G401.6 (cell line): ENCODE measurements around the gene ERV3-1.
A peak's percentile ranks its signal among the peaks of the same experiment; 100 is the strongest.
"Not testable (repeated sequence)": the region's sequence is repeated elsewhere in the genome, so short reads cannot be mapped to it uniquely, and the experiment has no call there.

Experiments used
- FAIRE-seq: peaks from 2 replicates; lab custom pipeline; 2012; peaks lifted over from hg19 to GRCh38; lab: Jason Lieb, UNC

ERV3-1 gene

GRCh38 chr7:64999165-65000004 is 7.1 kb downstream of the ERV3-1 start:
- no peak for FAIRE-seq

GRCh38 chr7:64998865-64999164 is 7.7 kb downstream of the ERV3-1 start:
- no peak for FAIRE-seq

- FAIRE-seq: no peak
Observed at GRCh38 chr7:64997927-64998391, 8.5 kb downstream of the ERV3-1 start.

- FAIRE-seq: no peak
Observed at GRCh38 chr7:64997164-64997908, 9.2 kb downstream of the ERV3-1 start.

GRCh38 chr7:64996305-64996704 is 10.2 kb downstream of the ERV3-1 start:
- FAIRE-seq: no peak

DNA sequence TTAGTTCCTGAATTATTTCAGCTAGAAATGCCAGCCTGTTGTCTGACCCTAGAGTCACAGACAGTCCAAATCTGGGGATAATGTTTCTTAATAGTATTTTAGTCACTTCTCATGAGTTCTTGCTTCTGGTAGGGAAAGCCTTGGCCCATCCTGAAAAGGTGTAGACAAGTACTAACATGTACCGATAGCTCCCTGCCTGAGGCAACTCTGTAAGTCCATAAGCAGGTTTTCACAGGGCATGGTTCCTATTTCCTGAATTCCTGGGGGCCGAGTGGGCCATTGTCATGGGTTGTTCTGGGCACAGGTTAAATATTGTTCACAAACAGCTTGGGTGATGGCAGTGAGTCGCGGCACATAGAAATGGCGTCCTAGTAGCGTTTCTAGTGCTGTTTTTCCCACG is 12.6 kb downstream of the ERV3-1 start:
- FAIRE-seq: no peak

DNA sequence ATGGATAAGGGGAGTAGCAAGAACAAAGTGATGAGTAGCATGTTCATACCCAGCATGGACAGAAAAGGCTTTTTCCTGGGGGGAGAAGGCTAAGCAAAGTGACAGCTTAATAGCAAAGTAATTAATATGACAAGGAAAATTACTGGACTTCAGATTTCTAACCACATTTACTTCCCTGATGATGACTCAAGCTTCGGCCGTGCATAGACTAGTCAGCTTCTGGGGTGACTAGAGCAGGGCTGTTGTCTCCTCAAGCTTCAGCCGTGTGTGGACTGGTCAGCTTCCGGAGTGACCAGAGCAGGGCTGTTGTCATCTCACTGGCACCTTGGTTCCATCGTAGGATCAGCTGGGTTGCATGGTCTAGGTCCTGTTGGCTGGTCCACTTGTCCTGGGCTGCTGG is 13.5 kb downstream of the ERV3-1 start:
- no peak for FAIRE-seq

DNA sequence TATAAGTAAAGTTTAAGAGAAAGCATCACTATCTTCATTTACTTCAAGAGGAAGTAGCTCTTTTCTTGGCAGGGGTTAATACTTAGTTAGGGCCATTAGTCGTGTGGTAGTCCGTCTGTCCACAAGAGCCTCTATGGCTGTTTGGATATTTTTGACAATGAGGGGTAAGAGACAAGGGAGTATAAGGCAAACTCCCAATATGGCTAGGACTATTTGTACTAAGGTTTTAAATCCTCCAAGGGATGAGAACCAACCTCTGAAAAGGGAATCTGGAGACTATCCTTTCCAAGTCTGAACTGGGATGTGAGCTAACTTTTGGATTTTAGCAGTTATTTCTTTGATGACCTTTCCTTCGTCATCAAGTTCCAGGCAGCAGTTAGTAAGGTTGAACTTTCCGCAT is 15.6 kb downstream of the ERV3-1 start, which contains the start of gene ZNF117:
TSS of gene ZNF117 (minus strand) at position 101 of the 400 bp plus-strand sequence.
- FAIRE-seq: no peak

GRCh38 chr7:64990216-64990615 is 16.3 kb downstream of the ERV3-1 start:
- no peak for FAIRE-seq

- FAIRE-seq: no peak
Observed at GRCh38 chr7:64978497-64979203, 27.8 kb downstream of the ERV3-1 start.

DNA sequence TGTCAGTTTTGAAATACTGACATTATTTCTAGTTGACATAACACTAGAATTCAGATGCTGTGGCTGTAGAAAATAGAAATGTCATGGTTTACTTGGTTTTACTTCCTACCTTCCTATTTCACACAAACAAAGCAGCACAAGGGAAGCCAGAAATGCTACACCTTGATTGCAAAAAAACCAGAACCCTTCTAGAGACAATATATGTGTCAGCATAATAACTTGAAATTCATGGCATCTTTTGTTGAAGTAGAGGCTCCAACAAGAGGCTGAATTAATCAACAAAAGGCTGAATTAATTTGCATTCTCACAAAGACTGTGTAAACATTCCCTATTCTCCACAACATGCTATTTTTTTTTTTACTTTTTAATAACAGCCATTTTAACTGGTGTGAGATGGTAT is 40.9 kb downstream of the ERV3-1 start:
- FAIRE-seq: no peak

GRCh38 chr7:64959072-64959747 is 47.3 kb downstream of the ERV3-1 start:
- no peak for FAIRE-seq

GRCh38 chr7:64951250-64951848 is 55.1 kb downstream of the ERV3-1 start:
- FAIRE-seq: peak; percentile 91

DNA sequence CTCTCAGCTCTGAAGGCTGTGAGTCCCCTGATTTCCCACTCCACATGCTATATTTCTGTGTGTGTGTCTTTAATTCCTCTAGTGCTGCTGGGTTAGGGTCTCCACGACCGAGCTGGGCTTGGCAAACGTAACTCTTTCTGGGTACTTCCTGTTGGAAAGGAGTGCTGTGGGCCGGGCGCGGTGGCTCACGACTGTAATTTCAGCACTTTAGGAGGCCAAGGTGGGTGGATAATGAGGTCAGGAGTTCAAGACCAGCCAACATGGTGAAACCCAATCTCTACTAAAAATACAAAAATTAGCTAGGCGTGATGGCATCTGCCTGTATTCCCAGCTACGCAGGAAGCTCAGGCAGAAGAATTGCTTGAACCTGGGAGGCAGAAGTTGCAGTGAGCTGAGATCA is 55.8 kb downstream of the ERV3-1 start:
- FAIRE-seq: not testable (repeated sequence)

DNA sequence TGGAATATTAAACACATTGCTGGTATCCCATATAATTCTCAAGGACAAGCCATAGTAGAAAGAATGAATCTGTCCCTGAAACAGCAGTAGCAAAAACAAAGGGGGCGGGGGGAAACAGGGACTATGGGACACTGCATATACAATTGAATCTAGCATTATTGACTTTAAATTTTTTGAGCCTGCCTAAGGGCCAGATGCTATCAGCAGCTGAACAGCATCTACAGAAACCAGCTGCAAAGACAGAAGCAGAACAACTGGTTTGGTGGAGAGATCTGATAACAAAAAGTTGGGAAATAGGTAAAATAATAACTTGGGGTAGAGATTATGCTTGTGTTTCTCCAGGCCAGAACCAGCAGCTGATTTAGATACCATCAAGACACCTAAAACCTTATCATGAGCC is 57.7 kb downstream of the ERV3-1 start:
- FAIRE-seq: not testable (repeated sequence)

DNA sequence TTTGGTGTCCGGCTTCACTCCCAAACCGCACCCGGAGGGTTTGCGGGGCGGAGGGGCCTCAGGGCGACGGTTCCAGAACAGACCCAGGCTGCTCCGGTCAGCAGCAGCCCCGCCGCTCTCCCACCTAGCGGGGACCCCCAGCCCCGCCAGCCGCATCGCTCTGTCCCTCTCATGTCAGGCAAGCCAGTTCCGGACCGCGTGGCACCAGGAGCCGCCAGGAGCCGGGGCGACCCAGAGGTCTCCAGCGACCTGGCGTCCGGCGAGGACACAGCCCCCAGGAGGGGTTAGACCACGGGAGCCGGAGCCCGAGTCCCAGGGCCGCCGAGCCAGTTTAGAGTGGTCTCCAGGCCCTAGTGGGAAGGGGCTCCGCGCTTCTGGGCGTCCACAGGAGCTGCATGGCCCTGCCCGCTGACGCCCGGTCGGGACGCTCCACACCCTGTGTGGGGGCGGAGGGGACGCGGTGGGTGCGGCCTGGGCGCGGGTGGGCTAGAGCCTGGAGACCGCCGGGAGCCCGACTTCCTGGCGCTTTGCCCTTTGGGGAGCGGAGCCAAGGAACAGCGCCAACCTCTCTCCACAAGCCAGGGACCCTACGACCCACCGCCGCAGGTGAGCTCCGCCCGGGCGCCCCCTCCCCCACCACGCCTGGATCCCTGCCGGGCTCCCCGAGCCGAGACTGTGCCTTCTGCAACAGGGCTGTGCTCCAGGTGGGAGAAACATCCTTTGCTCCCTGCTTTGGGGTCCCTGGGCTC is 59.1 kb downstream of the ERV3-1 start:
- FAIRE-seq: no peak

- FAIRE-seq: no peak
Observed at GRCh38 chr7:64946772-64947171, 59.7 kb downstream of the ERV3-1 start.

- FAIRE-seq: no peak
Observed at GRCh38 chr7:64945503-64946175, 60.8 kb downstream of the ERV3-1 start.

DNA sequence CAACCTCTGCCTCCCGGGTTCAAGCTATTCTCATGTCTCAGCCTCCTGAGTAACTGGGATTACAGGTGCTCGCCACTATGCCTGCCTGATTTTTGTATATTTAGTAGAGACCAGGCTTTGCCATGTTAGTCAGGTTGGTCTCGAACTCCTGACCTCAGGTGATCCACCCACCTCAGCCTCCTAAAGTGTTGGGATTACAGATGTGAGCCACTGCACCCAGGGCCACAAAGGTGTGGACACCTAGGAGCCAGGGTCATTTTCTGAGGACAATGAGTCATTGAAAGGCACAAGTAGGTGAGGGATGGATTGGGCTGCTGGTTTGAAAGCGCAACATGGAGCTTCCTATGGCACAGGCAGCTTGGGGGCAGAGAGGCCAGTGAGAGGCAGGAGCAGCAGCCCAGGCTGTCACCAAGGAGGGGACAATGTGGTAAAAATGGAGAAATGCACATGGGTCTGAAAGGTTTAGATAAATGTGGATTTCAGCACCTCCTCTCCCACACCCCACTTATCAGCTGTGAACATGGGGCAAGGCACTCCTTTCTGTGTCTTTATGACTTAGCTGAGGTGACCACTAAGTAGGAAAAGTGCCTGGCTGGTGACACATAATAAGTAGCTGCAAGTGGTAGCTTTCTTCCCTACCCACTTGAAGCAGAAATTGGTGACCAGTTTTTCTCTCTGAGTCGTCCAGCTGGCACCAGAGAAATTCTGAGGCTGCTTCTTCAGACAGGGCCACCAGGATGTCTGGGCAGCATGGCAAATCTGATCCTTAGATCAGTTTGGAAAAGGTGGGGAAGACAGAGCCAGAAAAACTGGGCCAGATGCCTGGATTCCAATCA is 61.6 kb downstream of the ERV3-1 start:
- not testable (repeated sequence) for FAIRE-seq
